AG04450 (cell line): ENCODE results near the gene ATF6B. TPM values are rescaled to one million over a fixed set of nuclear protein-coding genes. Genes with fewer than 3 reads are reported as not detected.
"Not testable (repeated sequence)": the region's sequence is repeated elsewhere in the genome, so short reads cannot be mapped to it uniquely, and the experiment has no call there.

Experiments
- CTCF ChIA-PET: fragments of 300-600, 350-600 bp; formaldehyde crosslinking; extraction: SDS; loops from one replicate; lab custom pipeline; 2022; ENCODE audit warnings: antibody characterized with exemption, inconsistent platforms; lab: Charles Lee
- POLR2A ChIA-PET: fragments of 350-600 bp; formaldehyde crosslinking; extraction: SDS; loops from one replicate; lab custom pipeline; 2021; ENCODE audit warnings: antibody characterized with exemption, inconsistent platforms; lab: Yijun Ruan, JAX
- DNase-seq: peaks from one replicate; pipeline ENCODE4 v3.0.0-alpha.2; 2011; ENCODE audit warnings: low read depth, low spot score
- H3K27ac ChIP-seq: one replicate; pipeline ENCODE4 v1.5.1; 2012; ENCODE audit warnings: low read depth, low read length, control low read depth
- H3K27me3 ChIP-seq: one replicate; pipeline ENCODE4 v1.6.0; 2012; ENCODE audit warnings: low read length; ENCODE audit not compliant: control insufficient read depth, insufficient read depth
- H3K4me3 ChIP-seq: 2 replicates; pipeline ENCODE4 v1.5.1; 2011; ENCODE audit warnings: mild to moderate bottlenecking, low read depth, low read length, control low read depth
- H3K9me3 ChIP-seq: 2 replicates; pipeline ENCODE4 v1.5.1; 2012; ENCODE audit warnings: low read length; ENCODE audit not compliant: control insufficient read depth, insufficient read depth
- CTCF ChIP-seq: IDR thresholded peaks from 2 replicates; pipeline ENCODE4 v1.5.1; 2011; ENCODE audit warnings: low read depth, low read length, control low read depth, inconsistent platforms
- polyA plus RNA-seq: library from polyadenylated mRNA; depleted of rRNA; stranded (reverse); fragments of >200 nt; gene quantifications from 2 replicates; pipeline ENCODE4 v1.2.3, GENCODE V29; 2011; rRNA removed
- small RNA-seq: library from RNA; depleted of rRNA; stranded (forward); fragments of <200 nt; gene quantifications from one replicate; pipeline ENCODE3, GENCODE V24; 2012; ENCODE audit warnings: low read depth; ENCODE audit not compliant: insufficient read length

Gene ATF6B
- polyA plus RNA-seq, 1 experiment: 39.2 TPM

- ChIA-PET POLR2A (no interaction called here), CTCF (no interaction called here)
- H3K27me3 ChIP-seq: peaks cover 30% of the 10 kb centered on the region
- no peak for DNase-seq
- H3K27ac ChIP-seq: no peak overlapping the region
- no peak overlapping the region for H3K4me3 ChIP-seq
- TF ChIP-seq CTCF: no peak
- no peaks in the 10 kb centered on the region; the same call in 1 of the 2 replicates for H3K9me3 ChIP-seq
These were observed 58.0 kb downstream of the ATF6B start for GRCh38 chr6:32069878-32070515.

- no peak overlapping the region for H3K27ac ChIP-seq
- H3K4me3 ChIP-seq: no peak overlapping the region
- POLR2A ChIA-PET: no interaction called here
- no peaks in the 10 kb centered on the region; the same call in 1 of the 2 replicates for H3K9me3 ChIP-seq
- CTCF ChIA-PET: no interaction called here
- DNase-seq: no peak
- TF ChIP-seq CTCF: no peak
- H3K27me3 ChIP-seq: peaks cover 30% of the 10 kb centered on the region
These were observed 58.6 kb downstream of the ATF6B start for GRCh38 chr6:32069460-32069859.

GRCh38 chr6:32068867-32069266, 59.2 kb downstream of the ATF6B start:
- POLR2A ChIA-PET: no interaction called here
- Histone ChIP-seq H3K27me3 (peaks cover 32% of the 10 kb centered on the region), H3K4me3 (no peak overlapping the region), H3K9me3 (no peaks in the 10 kb centered on the region; the same call in 1 of the 2 replicates), H3K27ac (no peak overlapping the region)
- DNase-seq: no peak
- CTCF ChIA-PET: no interaction called here
- TF ChIP-seq CTCF: no peak

- POLR2A ChIA-PET, CTCF ChIA-PET: not testable (repeated sequence)
- peaks cover 32% of the 10 kb centered on the region for H3K27me3 ChIP-seq
These were observed 59.7 kb downstream of the ATF6B start for GRCh38 chr6:32068315-32068714.

GRCh38 chr6:32067521-32067920, 60.5 kb downstream of the ATF6B start:
- peaks cover 32% of the 10 kb centered on the region for H3K27me3 ChIP-seq
- DNase-seq, POLR2A ChIA-PET, CTCF ChIA-PET, H3K9me3 ChIP-seq, H3K27ac ChIP-seq, H3K4me3 ChIP-seq: not testable (repeated sequence)

More at GRCh38 chr6:32068315-32068714, 59.7 kb downstream of the ATF6B start:
- not testable (repeated sequence) for H3K4me3 ChIP-seq, H3K27ac ChIP-seq, DNase-seq, H3K9me3 ChIP-seq

Small RNA genes lying within 50 kb of the gene (small RNA-seq; reads per million reads assigned to genes)
- gene RNA5SP206: not detected

Other genes starting within 250 kb of the ATF6B start
- 0.04 and 0.12 TPM in 2 replicates for gene SLC44A4, start 249.2 kb downstream of the ATF6B start, polyA plus RNA-seq
- gene EHMT2, start 230.5 kb downstream of the ATF6B start, polyA plus RNA-seq: 23.8 and 28.5 TPM in 2 replicates
- gene ZBTB12, start 226.2 kb downstream of the ATF6B start, polyA plus RNA-seq: 2.4 and 4.3 TPM in 2 replicates
- 1.5 and 1.9 TPM in 2 replicates for gene C2, start 200.5 kb downstream of the ATF6B start, polyA plus RNA-seq
- gene CFB, start 182.2 kb downstream of the ATF6B start, polyA plus RNA-seq: 13.3 and 14.0 TPM in 2 replicates
- 51.4 and 55.7 TPM in 2 replicates for gene NELFE, start 169.3 kb downstream of the ATF6B start, polyA plus RNA-seq
- 26.0 and 30.4 TPM in 2 replicates for gene SKIC2, start 169.1 kb downstream of the ATF6B start, polyA plus RNA-seq
- 11.4 and 14.9 TPM in 2 replicates for gene DXO, start 156.1 kb downstream of the ATF6B start, polyA plus RNA-seq
- gene C4A, start 146.2 kb downstream of the ATF6B start, polyA plus RNA-seq: 7.5 and 7.6 TPM in 2 replicates
- 5.8 and 7.8 TPM in 2 replicates for gene C4B, start 113.5 kb downstream of the ATF6B start, polyA plus RNA-seq
- gene CYP21A2, start 89.8 kb downstream of the ATF6B start, polyA plus RNA-seq: 0.05 and 0.06 TPM in 2 replicates
- 0.25 and 0.35 TPM in 2 replicates for gene TNXB, start 18.9 kb downstream of the ATF6B start, polyA plus RNA-seq
- gene FKBPL, start 2.0 kb upstream of the ATF6B start, polyA plus RNA-seq: 3.1 and 3.8 TPM in 2 replicates
- gene PRRT1, start 23.7 kb upstream of the ATF6B start, polyA plus RNA-seq: 0.27 and 0.47 TPM in 2 replicates
- gene PPT2, start 25.9 kb upstream of the ATF6B start, polyA plus RNA-seq: 12.6 and 14.1 TPM in 2 replicates
- 2.5 and 2.8 TPM in 2 replicates for gene EGFL8, start 36.3 kb upstream of the ATF6B start, polyA plus RNA-seq
- 97.1 and 116 TPM in 2 replicates for gene AGPAT1, start 47.8 kb upstream of the ATF6B start, polyA plus RNA-seq
- 33.3 TPM in 2 replicates for gene RNF5, start 50.2 kb upstream of the ATF6B start, polyA plus RNA-seq
- gene AGER, start 56.0 kb upstream of the ATF6B start, polyA plus RNA-seq: 2.4 and 2.6 TPM in 2 replicates
- 56.5 and 59.2 TPM in 2 replicates for gene PBX2, start 62.0 kb upstream of the ATF6B start, polyA plus RNA-seq
- gene GPSM3, start 64.4 kb upstream of the ATF6B start, polyA plus RNA-seq: 4.7 and 6.0 TPM in 2 replicates
- 0.37 and 0.55 TPM in 2 replicates for gene NOTCH4, start 95.8 kb upstream of the ATF6B start, polyA plus RNA-seq
- not detected in 2 replicates for gene TSBP1, start 243.7 kb upstream of the ATF6B start, polyA plus RNA-seq